ENCODE results near the gene PIAS4.

Gene PIAS4

DNA sequence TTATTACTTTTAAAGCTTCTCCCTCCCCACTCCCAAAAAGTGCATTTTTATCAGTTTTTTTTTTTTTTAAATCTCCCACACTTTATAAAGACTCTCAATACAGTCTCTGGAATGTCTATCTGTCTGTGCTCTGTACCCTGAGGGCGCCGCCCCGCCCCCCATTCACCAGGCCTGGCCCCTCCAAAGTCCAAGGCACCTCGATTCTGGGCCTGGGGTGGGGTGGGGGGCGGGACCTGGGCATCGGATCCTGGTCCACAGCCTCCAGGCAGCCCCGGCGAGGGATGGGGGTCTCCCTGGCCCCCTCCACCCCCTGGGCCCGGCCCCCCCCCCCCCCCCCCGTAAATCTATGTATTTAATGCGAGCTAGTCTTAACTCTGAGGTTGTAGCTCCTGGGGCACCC lies 35.9 kb downstream of the PIAS4 start:
- DNase-seq, result no peak

- DNase-seq, result no peak
Observed at GRCh38 chr19:4043966-4044715, 36.6 kb downstream of the PIAS4 start.

DNA sequence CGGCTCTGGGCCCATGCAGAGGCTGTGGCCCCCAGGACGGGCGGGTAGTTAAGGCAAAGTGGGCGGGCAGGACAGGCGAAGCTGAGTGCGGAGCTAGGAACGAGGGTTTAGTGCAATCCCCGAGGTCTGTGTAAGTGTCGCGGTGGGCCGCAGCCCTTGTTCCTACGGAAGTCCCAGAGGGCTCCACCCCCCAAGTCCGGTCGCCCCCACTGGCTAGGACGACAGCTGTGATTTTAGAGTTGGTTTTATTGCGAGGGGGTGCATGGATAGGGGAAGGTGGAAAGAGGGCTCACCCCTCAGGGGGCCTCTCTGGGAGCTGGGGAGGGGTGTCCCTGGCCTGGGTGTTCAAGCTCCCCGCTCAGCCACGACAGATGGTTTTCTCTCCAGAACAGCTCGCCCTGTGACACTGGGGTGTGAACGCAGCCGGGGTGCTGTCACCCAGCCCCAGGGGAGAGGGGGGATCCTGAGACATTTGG lies 37.5 kb downstream of the PIAS4 start:
- no peak for DNase-seq

- no peak for DNase-seq
Observed at GRCh38 chr19:4045597-4046361, 38.2 kb downstream of the PIAS4 start.

- no peak for DNase-seq
Observed at GRCh38 chr19:4046362-4046691, 38.8 kb downstream of the PIAS4 start.

- DNase-seq, result no peak
Observed at GRCh38 chr19:4046946-4047683, 39.6 kb downstream of the PIAS4 start.

DNA sequence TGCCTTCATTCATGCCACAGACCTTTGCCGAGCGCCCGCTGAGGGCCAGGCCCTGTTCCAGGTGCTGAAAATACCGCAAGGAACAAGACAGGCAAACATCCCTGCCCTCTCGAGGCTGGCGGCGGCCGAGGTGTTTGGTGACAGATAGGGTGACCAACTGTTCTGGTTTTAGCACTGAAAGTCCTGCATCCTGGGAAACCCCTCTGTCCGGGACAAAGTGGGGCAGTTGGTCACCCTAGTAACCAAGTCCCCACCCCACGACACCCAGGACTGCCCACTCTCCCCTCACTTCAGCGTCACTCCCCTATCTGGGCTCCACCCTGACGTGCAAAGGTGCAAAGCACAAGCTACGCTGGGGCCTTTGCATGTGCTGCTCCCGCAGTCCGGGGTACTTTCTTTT lies 41.9 kb downstream of the PIAS4 start:
- DNase-seq, result no peak

DNA sequence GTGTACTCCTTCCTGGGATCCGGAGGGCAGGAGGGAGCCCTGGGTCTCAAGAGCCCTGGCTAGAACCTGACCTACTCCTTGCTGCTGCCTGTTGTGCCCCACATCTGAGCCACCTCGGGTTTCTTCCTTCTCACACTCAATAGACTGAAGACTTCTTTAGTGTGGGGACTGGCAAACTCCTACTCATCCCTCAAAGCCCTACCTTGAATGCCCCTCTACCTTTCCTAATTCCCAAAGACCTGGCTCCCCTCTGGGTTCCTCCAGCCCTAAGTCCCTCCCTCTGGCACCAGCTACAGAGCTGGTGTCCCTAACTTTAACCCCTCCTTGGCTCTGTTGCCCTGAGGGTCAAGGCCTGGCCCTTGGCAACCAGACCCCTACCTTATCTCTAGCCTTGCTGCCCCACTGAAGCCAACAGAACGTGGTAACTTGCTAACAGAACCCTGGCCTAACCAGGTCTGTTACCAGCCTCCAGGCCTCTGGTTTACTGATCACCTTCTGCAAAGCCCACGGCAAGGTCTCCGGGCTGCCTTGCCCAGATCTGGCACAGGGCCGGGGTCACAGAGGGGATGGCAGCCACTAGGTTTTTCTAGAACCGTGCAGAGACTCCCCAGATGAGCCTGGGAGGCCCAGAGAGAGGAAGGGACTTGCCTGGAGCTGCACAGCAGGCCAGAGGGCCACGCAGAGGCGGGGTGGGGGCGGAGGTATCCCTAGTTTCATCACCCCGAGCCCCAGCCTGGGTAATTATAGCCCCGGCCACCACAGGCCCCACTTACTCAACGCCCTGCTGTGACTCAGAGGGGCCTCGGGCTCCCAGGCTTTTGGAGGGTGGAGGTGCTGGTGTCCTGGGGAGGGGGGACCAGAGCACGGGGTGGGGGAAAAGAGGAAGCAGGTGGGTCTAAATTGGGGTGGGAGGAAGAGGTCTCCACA lies 43.9 kb downstream of the PIAS4 start:
- DNase-seq, result no peak

DNA sequence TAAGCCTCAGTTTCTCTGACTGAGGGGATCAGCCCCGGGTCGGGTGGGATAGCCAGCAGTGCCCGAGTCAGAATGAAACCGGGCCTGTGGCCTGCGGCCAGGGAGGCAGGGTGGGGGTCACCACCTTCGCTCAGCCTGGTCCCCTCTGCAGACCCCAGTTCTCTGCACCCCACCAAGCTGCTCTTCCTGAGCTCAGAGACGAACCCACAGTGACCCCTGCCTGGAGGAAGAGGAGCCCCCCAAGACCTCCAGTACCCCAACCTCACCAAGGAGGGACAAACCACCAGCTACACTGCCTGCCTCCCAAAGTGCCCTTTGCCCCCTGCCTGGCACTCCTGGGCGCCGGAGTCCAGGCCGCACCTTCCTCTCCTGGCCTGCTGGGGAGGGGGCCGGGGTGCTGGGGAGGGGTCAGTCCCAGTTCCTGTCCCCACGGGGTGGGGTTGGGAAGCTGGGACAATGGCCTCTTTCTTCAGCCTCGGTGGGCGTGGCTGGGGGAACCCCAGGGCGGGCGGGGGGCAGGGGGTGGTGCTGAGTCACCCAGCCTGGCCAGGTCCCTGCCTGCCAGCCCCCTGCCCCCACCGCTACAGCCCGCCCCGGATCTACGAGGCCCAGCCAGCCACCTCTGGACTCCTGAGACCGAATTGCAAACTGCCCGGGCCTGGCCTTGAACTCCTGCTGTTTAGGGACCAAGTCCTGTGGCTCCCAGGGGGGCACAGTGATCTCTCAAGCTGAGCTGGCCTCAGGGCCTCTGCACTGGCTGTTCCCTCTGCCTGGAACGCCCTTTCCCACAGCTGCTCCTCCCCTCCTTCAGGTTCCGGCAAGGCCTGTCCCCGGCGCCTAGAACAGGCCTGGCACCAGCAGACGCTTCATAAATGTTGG lies 44.8 kb downstream of the PIAS4 start:
- no peak for DNase-seq

- no peak for DNase-seq
Observed at GRCh38 chr19:4052993-4053422, 45.5 kb downstream of the PIAS4 start.

- no peak for DNase-seq
Observed at GRCh38 chr19:4053423-4054324, 46.1 kb downstream of the PIAS4 start.

DNA sequence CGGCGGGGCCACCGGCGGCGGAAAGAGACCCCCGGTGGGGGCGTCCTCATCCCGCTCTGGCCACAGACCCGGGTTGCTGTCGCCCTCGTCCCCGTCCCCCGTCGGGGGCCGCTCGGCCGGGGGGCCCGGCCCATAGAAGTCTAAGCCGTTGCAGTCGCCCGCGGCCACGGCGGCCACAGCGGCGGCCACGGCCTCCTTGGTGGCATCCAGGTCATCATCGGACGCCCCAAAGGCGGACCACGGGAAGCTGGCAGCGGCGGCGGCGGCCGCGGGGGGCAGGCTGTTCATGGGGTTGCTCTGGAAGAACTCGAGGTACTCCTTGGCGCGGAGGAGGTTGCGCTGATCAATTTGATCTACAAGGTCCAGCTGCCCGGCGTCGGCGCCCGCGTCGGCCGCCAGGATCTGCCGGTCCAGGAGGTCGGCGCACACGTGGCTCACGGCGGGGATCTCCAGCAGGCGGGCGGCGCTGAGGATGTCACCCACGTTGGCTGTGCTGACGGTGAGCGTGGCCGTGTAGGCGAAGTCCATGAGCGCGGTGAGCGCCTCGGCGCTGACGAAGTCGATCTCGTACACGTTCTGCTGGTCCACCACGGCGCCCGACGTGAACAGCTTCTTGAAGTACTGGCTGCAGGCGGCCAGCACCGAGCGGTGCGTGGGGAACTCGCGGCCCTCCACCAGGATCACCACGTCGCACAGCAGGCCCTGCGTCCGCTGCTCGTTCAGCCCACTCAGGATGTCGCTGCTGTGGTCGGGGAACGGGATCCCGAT lies 47.1 kb downstream of the PIAS4 start:
- DNase-seq, result no peak

DNA sequence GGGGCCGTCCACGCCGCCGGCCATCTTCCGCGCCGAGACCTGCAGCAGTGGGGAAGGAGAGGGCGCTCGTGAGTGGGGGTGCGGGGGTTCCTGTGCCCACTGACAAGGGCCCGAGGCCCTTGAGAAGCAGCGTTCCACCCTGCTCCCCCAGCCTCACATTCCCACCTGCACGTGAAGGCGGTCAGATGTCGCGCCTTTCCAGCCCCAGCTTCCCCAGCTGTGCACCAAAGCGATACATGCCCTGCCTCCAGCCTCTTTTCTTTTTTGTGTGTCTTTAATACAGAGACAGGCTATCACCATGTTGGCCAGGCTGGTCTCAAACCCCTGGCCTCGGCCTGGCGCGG lies 47.6 kb downstream of the PIAS4 start:
- DNase-seq, result no peak

DNA sequence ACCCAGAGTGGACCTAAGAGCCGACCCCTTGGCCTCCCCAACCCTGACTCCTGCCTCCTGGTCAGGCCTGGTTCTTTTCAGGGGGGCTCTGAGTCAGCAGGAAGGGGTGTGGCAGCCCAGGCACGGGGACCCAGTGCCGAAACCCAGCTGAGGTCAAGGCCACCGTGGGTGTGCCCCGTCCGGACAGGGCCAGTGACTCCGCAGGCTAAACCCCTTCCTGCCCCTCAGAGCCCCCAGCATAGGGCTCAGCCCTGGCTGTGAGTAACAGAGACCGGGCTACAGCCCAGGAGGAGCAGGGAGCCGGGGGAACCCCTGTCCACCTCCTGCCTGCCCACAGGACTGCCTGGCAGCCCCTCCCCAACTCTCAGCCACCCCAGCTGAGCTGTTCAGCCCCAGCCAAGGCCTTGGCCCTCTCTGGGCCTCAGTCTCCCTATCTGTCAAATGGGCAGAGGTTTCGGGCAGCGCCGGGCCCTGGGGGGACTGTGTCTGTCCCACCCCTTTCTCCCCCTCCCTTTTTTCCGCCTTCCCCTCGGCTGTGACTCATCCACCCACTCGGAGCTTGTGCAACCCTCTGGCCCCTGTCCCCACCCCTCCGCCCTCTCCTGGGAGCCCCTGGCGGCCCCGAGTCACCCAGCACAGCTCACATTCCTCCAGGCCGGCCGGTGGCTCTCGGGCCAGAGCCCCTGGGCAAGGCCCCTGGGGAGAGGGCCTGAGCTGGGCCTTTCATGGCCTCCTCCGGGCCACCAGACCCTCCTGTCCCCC lies 50.6 kb downstream of the PIAS4 start:
- peak; percentile 24 for DNase-seq

- DNase-seq, result peak; percentile 73
Observed at GRCh38 chr19:4058693-4059452, 51.3 kb downstream of the PIAS4 start.

DNA sequence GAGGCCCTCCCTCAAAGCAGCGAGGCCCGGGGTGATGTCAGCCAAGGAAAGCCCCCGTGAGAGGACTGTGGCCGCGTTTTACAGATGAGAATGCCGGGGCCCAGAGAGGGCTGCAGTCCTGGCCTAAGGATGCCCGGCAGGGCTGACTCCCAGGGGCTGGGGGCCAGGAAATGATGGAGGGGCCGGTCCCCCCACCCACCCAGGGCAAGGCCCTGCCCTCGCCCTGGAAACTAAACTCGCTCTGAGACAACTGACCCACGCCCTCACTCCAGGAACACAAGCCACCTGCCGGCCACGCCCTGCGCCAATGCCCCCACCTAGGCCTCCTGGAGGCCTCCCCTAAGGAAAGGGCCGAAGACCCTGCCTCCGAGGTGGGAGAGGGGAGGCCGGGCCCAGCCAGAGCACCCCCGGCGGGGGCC lies 51.9 kb downstream of the PIAS4 start:
- DNase-seq, result peak; percentile 13

- DNase-seq, result no peak
Observed at GRCh38 chr19:4059891-4060620, 52.5 kb downstream of the PIAS4 start.
